ENCODE data around the gene UQCR11.

DNA sequence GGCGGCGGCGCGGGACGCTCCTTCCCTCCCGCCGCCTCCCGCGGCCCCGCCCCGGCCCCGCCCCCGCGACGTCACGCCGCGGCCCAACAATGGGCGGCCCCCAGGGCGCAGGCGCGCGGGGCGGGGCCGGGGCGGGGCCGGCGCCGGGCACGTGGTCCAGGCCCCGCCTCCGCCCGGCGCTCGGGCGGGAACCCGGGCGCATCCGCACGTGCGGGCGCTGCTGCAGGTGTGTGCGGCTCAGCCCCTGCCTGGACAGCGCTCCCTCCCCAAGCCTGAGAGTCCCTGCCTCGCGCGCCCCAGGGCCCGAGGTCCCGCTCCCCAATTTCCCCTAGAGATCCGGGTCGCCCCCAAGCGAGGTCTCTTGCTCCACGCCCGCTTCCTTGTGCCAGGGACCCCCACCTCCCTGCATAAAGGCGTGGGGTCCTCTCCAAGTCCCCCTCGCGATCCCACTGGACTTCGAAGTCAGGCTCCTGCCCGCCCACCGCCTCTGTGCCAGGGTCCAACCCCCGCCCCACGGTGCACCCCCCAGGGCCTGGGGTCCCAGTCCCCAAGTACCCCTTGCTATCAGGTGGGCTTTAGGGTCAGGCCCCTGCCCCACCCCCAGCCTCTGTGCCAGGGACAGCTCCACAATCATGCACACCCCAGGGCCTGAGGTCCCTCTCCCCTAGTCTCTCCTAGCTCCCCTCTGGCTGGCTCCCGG lies 36.8 kb downstream of the UQCR11 start, which contains the start of gene MEX3D:
- TF ChIP-seq, protein P1, sequence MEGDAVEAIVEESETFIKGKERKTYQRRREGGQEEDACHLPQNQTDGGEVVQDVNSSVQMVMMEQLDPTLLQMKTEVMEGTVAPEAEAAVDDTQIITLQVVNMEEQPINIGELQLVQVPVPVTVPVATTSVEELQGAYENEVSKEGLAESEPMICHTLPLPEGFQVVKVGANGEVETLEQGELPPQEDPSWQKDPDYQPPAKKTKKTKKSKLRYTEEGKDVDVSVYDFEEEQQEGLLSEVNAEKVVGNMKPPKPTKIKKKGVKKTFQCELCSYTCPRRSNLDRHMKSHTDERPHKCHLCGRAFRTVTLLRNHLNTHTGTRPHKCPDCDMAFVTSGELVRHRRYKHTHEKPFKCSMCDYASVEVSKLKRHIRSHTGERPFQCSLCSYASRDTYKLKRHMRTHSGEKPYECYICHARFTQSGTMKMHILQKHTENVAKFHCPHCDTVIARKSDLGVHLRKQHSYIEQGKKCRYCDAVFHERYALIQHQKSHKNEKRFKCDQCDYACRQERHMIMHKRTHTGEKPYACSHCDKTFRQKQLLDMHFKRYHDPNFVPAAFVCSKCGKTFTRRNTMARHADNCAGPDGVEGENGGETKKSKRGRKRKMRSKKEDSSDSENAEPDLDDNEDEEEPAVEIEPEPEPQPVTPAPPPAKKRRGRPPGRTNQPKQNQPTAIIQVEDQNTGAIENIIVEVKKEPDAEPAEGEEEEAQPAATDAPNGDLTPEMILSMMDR (conservative IDR thresholded peaks at IDR 0.05; ENCODE audit: low read length) = no peak
- no peak for TF ChIP-seq EZH2phosphoT487 (IDR thresholded peaks at IDR 0.05; ENCODE audit: borderline replicate concordance, low read depth, low read length)
